Breast epithelium (tissue), 3 donors: ENCODE data around the gene SMIM14.

Experiments
- POLR2A ChIP-seq: fragments of 450-650 bp; IDR thresholded peaks from one replicate; pipeline ENCODE4 v1.6.1; 2016; ENCODE audit warnings: antibody characterized with exemption, mild to moderate bottlenecking, moderate library complexity
- POLR2AphosphoS5 ChIP-seq, 3 donors: sonication (generic); formaldehyde crosslinking; IDR thresholded peaks; one replicate each; pipeline ENCODE4 v1.6.1; 2017; ENCODE audit warnings: antibody characterized with exemption in 3 of 3
- TF ChIP-seq, protein P1 (sequence below), 3 donors: fragments of 450-650 bp; IDR thresholded peaks; one replicate each; pipeline ENCODE4 v1.5.1; 2016 to 2017; ENCODE audit warnings: antibody characterized with exemption in 3 of 3, mild to moderate bottlenecking in 3 of 3, moderate library complexity in 3 of 3

DNA sequence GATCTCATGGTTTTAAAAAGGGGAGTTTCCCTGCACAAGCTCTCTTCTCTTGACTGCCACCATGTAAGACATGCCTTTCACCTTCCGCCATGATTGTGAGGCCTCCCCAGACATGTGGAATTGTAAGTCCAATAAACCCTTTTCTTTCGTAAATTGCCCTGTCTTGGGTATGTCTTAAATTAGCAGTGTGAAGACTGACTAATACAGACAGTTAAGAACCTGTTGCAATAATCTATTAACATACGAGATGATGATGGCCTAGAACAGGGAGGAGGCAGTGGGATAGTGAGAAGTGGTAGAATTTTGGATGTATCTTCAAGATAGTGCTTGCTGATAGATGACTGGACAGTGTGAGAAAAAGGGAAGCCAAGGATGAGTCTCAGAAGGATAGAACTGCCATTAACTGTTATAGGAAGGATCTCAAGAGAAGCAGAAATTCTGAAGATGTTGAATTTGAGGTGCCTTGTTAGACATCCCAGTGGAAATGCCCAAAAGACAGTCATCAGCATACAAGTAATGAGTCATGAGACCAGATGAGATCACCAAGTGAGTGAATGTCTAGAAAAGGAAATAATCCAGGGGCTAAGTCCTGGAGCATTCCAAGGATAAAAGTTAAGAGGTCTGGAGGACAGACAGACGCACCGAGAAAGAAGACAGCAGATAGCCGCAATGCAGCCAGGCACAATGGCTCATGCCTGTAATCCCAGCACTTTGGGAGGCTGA, 72.6 kb downstream of the SMIM14 start:
- TF ChIP-seq, protein P1, sequence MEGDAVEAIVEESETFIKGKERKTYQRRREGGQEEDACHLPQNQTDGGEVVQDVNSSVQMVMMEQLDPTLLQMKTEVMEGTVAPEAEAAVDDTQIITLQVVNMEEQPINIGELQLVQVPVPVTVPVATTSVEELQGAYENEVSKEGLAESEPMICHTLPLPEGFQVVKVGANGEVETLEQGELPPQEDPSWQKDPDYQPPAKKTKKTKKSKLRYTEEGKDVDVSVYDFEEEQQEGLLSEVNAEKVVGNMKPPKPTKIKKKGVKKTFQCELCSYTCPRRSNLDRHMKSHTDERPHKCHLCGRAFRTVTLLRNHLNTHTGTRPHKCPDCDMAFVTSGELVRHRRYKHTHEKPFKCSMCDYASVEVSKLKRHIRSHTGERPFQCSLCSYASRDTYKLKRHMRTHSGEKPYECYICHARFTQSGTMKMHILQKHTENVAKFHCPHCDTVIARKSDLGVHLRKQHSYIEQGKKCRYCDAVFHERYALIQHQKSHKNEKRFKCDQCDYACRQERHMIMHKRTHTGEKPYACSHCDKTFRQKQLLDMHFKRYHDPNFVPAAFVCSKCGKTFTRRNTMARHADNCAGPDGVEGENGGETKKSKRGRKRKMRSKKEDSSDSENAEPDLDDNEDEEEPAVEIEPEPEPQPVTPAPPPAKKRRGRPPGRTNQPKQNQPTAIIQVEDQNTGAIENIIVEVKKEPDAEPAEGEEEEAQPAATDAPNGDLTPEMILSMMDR (IDR thresholded peaks at IDR 0.05): no peak
- TF ChIP-seq POLR2A (no peak), POLR2AphosphoS5 (IDR thresholded peaks at IDR 0.05) (no peak)
